ENCODE measurements around the gene TSPAN9. TPM values are rescaled to one million over a fixed set of nuclear protein-coding genes. Genes with fewer than 3 reads are reported as not detected.

The TSPAN9 gene
- polyA plus RNA-seq, 1 experiment: 67.0 TPM

DNA sequence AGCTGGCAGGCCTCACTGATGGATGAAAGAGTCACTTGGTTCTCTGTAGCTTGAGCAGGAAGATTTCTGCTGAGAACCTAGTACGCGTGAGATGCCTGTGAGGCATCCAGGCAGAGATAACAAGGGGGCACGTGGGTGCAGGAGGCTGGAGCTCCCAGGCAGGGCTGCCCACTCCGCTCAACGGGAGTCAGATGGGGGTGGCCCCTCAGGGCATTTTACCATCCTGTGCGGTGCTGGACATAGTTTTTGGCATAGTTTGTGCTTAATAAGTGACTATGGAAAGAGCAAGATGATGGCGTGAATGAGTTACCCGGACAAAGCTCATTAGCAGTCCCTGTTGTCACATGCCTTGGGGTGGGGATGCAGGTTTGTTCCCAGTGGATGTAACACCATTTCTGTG, 182.8 kb downstream of the TSPAN9 start:
- CTCF ChIA-PET: interaction anchor here (1.0 to 1.4 kb wide), 4 partner anchors 11 to 517 kb away, joined by 3 to 7 read pairs (median 4); no protein-coding TSS in a partner anchor
- H3K27me3 ChIP-seq (ENCODE audit: control insufficient read depth, insufficient read depth, low read length): no peaks in the 10 kb centered on the region

DNA sequence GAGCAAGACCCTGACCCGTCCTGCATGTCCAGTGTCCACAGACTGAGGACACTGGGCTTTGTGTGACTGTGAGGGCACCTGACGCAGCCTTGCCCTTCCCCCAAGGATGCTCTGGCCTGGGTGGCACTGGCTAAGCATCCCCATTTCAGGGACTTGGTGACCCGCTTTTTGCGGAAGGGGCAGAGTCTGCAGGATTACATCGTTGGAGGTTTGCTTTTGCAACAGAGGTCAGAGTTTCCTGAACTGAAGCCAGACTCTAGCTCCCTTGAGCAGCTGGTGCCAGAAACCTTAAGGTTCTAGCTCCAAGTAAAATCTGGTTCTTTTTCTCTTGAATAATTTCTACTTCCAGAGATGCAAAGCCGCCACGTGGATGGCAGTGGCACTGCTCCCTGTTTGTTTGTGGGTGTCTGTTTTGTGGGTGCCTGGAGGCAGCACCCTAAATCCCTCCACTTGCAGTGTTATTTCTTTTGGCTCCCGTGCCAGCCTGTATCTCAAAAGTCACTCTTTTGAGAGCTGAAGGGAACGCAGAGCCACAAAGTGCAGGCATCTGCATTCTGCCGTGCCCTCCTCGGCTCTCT, 184.7 kb downstream of the TSPAN9 start:
- TF ChIP-seq, protein P1, sequence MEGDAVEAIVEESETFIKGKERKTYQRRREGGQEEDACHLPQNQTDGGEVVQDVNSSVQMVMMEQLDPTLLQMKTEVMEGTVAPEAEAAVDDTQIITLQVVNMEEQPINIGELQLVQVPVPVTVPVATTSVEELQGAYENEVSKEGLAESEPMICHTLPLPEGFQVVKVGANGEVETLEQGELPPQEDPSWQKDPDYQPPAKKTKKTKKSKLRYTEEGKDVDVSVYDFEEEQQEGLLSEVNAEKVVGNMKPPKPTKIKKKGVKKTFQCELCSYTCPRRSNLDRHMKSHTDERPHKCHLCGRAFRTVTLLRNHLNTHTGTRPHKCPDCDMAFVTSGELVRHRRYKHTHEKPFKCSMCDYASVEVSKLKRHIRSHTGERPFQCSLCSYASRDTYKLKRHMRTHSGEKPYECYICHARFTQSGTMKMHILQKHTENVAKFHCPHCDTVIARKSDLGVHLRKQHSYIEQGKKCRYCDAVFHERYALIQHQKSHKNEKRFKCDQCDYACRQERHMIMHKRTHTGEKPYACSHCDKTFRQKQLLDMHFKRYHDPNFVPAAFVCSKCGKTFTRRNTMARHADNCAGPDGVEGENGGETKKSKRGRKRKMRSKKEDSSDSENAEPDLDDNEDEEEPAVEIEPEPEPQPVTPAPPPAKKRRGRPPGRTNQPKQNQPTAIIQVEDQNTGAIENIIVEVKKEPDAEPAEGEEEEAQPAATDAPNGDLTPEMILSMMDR (IDR thresholded peaks at IDR 0.05; ENCODE audit: insufficient read depth, low read depth, low read length): no peak
- CTCF ChIA-PET: interaction anchor here (1.0 to 1.7 kb wide), 3 partner anchors 13 to 59 kb away, joined by 3 to 6 read pairs (median 4); no protein-coding TSS in a partner anchor
- DNase-seq (ENCODE audit: low read depth): no peak

More for the DNA sequence above, 182.8 kb downstream of the TSPAN9 start:
- POLR2A ChIA-PET: no interaction called here
- Histone ChIP-seq H3K36me3 (ENCODE audit: control insufficient read depth, insufficient read depth, low read length) (no peaks in the 10 kb centered on the region), H3K4me3 (ENCODE audit: low read depth, low read length) (no peak overlapping the region)
- DNase-seq (ENCODE audit: low read depth): no peak
- TF ChIP-seq, protein P1 (IDR thresholded peaks at IDR 0.05; ENCODE audit: insufficient read depth, low read depth, low read length): no peak

DNA sequence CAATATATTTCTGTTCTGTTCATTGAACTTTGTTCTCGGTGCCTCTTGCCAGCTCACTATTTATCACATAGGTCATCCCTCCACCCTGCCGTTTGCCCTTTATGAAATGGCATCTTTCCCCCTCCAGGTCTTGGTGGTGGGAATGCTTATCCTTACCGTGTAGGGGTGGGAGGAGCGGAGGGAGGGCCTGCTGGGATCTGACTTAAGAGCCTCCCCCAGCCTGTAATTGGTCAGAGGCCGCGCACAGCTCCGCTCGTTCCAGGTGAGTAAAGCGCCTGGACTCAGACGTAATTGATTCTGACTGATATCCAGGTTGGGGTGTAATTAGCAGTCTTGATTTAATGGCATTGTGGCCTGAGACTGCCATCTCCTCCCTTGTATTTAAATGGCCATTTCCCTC, 185.3 kb downstream of the TSPAN9 start:
- ChIA-PET CTCF (interaction anchor here (1.0 to 1.7 kb wide), 3 partner anchors 13 to 60 kb away, joined by 3 to 6 read pairs (median 4); no protein-coding TSS in a partner anchor), POLR2A (no interaction called here)
- no peaks in the 10 kb centered on the region for H3K36me3 ChIP-seq (ENCODE audit: control insufficient read depth, insufficient read depth, low read length)
- H3K27me3 ChIP-seq (ENCODE audit: control insufficient read depth, insufficient read depth, low read length): no peaks in the 10 kb centered on the region
- no peak overlapping the region for H3K4me3 ChIP-seq (ENCODE audit: low read depth, low read length)
- TF ChIP-seq, protein P1 (IDR thresholded peaks at IDR 0.05; ENCODE audit: insufficient read depth, low read depth, low read length): no peak
- DNase-seq (ENCODE audit: low read depth): no peak

More for the DNA sequence above, 184.7 kb downstream of the TSPAN9 start:
- Histone ChIP-seq H3K36me3 (ENCODE audit: control insufficient read depth, insufficient read depth, low read length) (no peaks in the 10 kb centered on the region), H3K27me3 (ENCODE audit: control insufficient read depth, insufficient read depth, low read length) (no peaks in the 10 kb centered on the region), H3K4me3 (ENCODE audit: low read depth, low read length) (no peak overlapping the region)
- POLR2A ChIA-PET: no interaction called here

DNA sequence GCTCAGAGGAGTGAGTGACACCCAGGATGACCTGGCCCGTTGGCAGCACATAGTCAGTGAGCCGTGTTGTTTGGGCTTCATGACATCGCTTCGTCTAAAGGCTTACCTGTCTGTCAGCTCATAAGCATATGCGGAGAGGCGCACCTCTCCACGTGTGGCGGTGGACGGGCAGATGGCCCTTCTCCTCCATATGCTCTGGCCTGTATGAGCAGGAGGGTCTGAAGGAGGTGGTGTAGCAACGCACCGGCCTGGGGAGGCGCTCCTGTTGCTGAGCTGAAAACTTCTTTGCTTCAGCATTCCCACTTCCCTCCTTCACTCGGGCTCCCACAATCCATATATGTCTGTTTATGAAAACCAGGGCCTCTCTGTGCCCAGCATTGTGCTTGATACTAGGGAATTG, 186.1 kb downstream of the TSPAN9 start:
- TF ChIP-seq, protein P1 (IDR thresholded peaks at IDR 0.05; ENCODE audit: insufficient read depth, low read depth, low read length): no peak
- ChIA-PET POLR2A (no interaction called here), CTCF (interaction anchor here (1.3 kb wide), 1 partner anchor 37 kb away, joined by 3 read pairs; no protein-coding TSS in a partner anchor)
- no peak for DNase-seq (ENCODE audit: low read depth)
- H3K36me3 ChIP-seq (ENCODE audit: control insufficient read depth, insufficient read depth, low read length): no peaks in the 10 kb centered on the region
- no peak overlapping the region for H3K4me3 ChIP-seq (ENCODE audit: low read depth, low read length)
- no peaks in the 10 kb centered on the region for H3K27me3 ChIP-seq (ENCODE audit: control insufficient read depth, insufficient read depth, low read length)

DNA sequence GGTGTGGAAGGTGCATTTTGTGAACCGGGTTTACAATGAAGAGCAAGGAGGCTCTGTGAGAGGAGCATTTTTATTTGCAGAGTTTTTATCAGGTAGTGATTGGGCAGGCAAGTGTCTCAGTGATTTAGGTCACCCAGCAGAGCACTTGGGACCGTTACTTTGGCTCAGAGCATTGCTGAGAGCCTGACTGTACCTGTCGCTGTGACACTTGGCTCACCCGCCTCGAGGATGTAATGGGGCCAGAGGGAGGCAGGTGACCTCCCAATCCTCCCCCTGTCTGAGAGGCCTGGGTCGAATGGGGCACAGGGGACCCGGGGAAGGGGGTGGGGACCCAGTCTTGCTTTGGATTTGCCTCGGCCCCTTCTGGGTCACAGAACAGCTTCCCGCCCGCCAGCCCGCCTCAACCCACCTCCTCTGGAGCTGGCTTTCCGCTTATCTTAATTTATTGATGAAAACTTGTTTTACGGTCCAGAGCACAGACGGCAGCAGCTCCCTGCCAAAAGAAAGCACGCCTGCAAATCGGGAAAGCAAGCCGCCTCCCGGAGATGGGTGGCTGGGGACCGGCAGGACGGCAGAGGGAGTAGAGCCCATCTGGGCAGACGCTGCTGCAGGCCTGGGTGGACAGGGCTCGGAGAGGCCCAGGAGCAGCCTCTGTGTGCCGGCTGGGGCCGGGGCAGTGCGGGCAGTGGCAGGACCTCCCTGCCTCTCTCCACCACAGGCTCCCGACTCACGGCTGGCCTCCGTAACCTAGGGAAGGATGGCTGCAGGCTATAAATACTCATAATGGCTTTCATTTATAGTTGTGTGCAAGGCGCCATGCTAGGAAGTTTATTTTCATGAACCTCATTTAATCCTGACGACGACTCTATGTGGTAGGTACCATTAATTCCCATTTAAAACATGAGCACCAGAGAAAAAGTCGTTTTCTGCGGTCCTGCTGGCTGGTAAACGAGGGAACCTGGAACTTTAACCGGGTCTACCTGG, 187.1 kb downstream of the TSPAN9 start:
- no peak for DNase-seq (ENCODE audit: low read depth)
- ChIA-PET POLR2A (no interaction called here), CTCF (interaction anchor here (1.3 kb wide), 1 partner anchor 36 kb away, joined by 3 read pairs; no protein-coding TSS in a partner anchor)
- TF ChIP-seq, protein P1 (IDR thresholded peaks at IDR 0.05; ENCODE audit: insufficient read depth, low read depth, low read length): no peak
- Histone ChIP-seq H3K4me3 (ENCODE audit: low read depth, low read length) (no peak overlapping the region), H3K27me3 (ENCODE audit: control insufficient read depth, insufficient read depth, low read length) (no peaks in the 10 kb centered on the region), H3K36me3 (ENCODE audit: control insufficient read depth, insufficient read depth, low read length) (no peaks in the 10 kb centered on the region)
